Measurements from ENCODE around the gene TMEM192.
"Not testable (repeated sequence)": the region's sequence is repeated elsewhere in the genome, so short reads cannot be mapped to it uniquely, and the experiment has no call there.

DNA sequence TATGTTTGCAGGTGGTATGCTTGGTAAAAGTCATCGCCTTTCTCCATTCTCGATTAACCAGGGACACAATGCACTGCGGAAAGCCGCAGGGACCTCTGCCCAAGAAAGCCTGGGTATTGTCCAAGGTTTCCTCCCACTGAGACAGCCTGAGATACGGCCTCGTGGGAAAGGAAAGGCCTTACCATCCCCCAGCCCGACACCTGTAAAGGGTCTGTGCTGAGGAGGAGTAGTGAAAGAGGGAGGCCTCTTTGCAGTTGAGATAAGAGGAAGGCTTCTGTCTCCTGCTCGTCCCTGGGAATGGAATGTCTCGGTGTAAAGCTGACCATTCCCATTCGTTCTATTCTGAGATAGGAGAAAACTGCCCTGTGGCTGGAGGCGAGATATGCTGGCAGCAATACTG lies 39.3 kb downstream of the TMEM192 start:
- TF ChIP-seq, protein P1, sequence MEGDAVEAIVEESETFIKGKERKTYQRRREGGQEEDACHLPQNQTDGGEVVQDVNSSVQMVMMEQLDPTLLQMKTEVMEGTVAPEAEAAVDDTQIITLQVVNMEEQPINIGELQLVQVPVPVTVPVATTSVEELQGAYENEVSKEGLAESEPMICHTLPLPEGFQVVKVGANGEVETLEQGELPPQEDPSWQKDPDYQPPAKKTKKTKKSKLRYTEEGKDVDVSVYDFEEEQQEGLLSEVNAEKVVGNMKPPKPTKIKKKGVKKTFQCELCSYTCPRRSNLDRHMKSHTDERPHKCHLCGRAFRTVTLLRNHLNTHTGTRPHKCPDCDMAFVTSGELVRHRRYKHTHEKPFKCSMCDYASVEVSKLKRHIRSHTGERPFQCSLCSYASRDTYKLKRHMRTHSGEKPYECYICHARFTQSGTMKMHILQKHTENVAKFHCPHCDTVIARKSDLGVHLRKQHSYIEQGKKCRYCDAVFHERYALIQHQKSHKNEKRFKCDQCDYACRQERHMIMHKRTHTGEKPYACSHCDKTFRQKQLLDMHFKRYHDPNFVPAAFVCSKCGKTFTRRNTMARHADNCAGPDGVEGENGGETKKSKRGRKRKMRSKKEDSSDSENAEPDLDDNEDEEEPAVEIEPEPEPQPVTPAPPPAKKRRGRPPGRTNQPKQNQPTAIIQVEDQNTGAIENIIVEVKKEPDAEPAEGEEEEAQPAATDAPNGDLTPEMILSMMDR (IDR thresholded peaks at IDR 0.05), result not testable (repeated sequence)
- not testable (repeated sequence) for TF ChIP-seq POLR2A (IDR thresholded peaks at IDR 0.05)
